H9 (cell line): ENCODE results near the gene YWHAH. TPM values are rescaled to one million over a fixed set of nuclear protein-coding genes. Genes with fewer than 3 reads are reported as not detected.

Experiments used
- DNase-seq: peaks from one replicate; pipeline ENCODE4 v3.0.0-alpha.2; 2017
- H2AFZ ChIP-seq: one replicate; pipeline ENCODE4 v1.6.1; 2013; ENCODE audit warnings: mild to moderate bottlenecking, low read length, control low read depth, moderate library complexity
- H2AK5ac ChIP-seq: 2 replicates; pipeline ENCODE4 v1.6.1; 2013; ENCODE audit warnings: low read length, control low read depth, mixed read lengths; ENCODE audit not compliant: insufficient read length
- H2BK120ac ChIP-seq: one replicate; pipeline ENCODE4 v1.6.1; 2013; ENCODE audit warnings: low read depth, mild to moderate bottlenecking, low read length, control low read depth, inconsistent platforms; ENCODE audit not compliant: poor library complexity, severe bottlenecking
- H2BK12ac ChIP-seq: 2 replicates; pipeline ENCODE4 v1.6.1; 2013; ENCODE audit warnings: low read length, control low read depth, mixed read lengths, low read depth; ENCODE audit not compliant: insufficient read length
- H2BK15ac ChIP-seq: 2 replicates; pipeline ENCODE4 v1.6.1; 2013; ENCODE audit warnings: low read depth, low read length, control low read depth
- H2BK20ac ChIP-seq: one replicate; pipeline ENCODE4 v1.6.1; 2013; ENCODE audit warnings: low read depth, mild to moderate bottlenecking, low read length, control low read depth, inconsistent platforms; ENCODE audit not compliant: poor library complexity, severe bottlenecking
- H2BK5ac ChIP-seq: 2 replicates; pipeline ENCODE4 v1.6.1; 2013; ENCODE audit warnings: low read length, control low read depth, mixed read lengths; ENCODE audit not compliant: insufficient read length
- H3K14ac ChIP-seq: 2 replicates; pipeline ENCODE4 v1.6.1; 2013; ENCODE audit warnings: low read length, control low read depth; ENCODE audit not compliant: insufficient read depth
- H3K18ac ChIP-seq: 2 replicates; pipeline ENCODE4 v1.6.1; 2013; ENCODE audit warnings: low read depth, mild to moderate bottlenecking, mixed read lengths, low read length, control low read depth; ENCODE audit not compliant: insufficient read length
- H3K23ac ChIP-seq: 2 replicates; pipeline ENCODE4 v1.6.1; 2013; ENCODE audit warnings: low read length, control low read depth, mixed read lengths, low read depth; ENCODE audit not compliant: insufficient read length
- H3K23me2 ChIP-seq: 2 replicates; pipeline ENCODE4 v1.6.1; 2013; ENCODE audit warnings: low read depth, mild to moderate bottlenecking, mixed read lengths, low read length, control low read depth; ENCODE audit not compliant: insufficient read length, poor library complexity, severe bottlenecking
- H3K27ac ChIP-seq: 2 replicates; pipeline ENCODE4 v1.5.1; 2013; ENCODE audit warnings: low read length, control low read depth, mixed read lengths, low read depth; ENCODE audit not compliant: insufficient read length
- H3K27me3 ChIP-seq: 2 replicates; pipeline ENCODE4 v1.6.1; 2013; ENCODE audit warnings: low read length, control low read depth, inconsistent platforms; ENCODE audit not compliant: insufficient read depth
- H3K4ac ChIP-seq: 2 replicates; pipeline ENCODE4 v1.6.1; 2013; ENCODE audit warnings: low read depth, mild to moderate bottlenecking, control low read depth, inconsistent platforms, low read length, moderate library complexity
- H3K4me1 ChIP-seq: 2 replicates; pipeline ENCODE4 v1.6.1; 2013; ENCODE audit warnings: low read length, control low read depth, inconsistent platforms; ENCODE audit not compliant: insufficient read depth
- H3K4me2 ChIP-seq: 2 replicates; pipeline ENCODE4 v1.6.1; 2013; ENCODE audit warnings: low read length, control low read depth, mixed read lengths; ENCODE audit not compliant: insufficient read length, insufficient read depth
- H3K56ac ChIP-seq: 2 replicates; pipeline ENCODE4 v1.6.1; 2013; ENCODE audit warnings: low read depth, mild to moderate bottlenecking, mixed read lengths, low read length, control low read depth; ENCODE audit not compliant: insufficient read length
- H3K79me1 ChIP-seq: 2 replicates; pipeline ENCODE4 v1.6.1; 2013; ENCODE audit warnings: low read depth, mild to moderate bottlenecking, moderate library complexity, low read length, control low read depth, inconsistent platforms; ENCODE audit not compliant: insufficient read depth, poor library complexity, severe bottlenecking
- H3K79me2 ChIP-seq: 2 replicates; pipeline ENCODE4 v1.6.1; 2013; ENCODE audit warnings: low read length, control low read depth, inconsistent platforms; ENCODE audit not compliant: insufficient read depth
- H3K9ac ChIP-seq: 2 replicates; pipeline ENCODE4 v1.6.1; 2013; ENCODE audit warnings: low read length, control low read depth, mixed read lengths; ENCODE audit not compliant: insufficient read length; ENCODE audit errors: extremely low read depth
- H3K9me3 ChIP-seq: one replicate; pipeline ENCODE4 v1.6.1; 2013; ENCODE audit warnings: low read depth, low read length, inconsistent platforms; ENCODE audit not compliant: control insufficient read depth
- H3T11ph ChIP-seq: one replicate; pipeline ENCODE4 v1.6.1; 2013; ENCODE audit warnings: mild to moderate bottlenecking, low read length, control low read depth, inconsistent platforms
- H4K20me1 ChIP-seq: one replicate; pipeline ENCODE4 v1.6.1; 2013; ENCODE audit not compliant: control insufficient read depth, insufficient read length, insufficient read depth
- H4K5ac ChIP-seq: 2 replicates; pipeline ENCODE4 v1.6.1; 2013; ENCODE audit warnings: low read depth, mild to moderate bottlenecking, mixed read lengths, low read length, control low read depth; ENCODE audit not compliant: insufficient read length
- H4K8ac ChIP-seq: replicated peaks from 2 replicates; pipeline ENCODE4 v1.6.1; 2013; ENCODE audit warnings: low read length, control low read depth, mixed read lengths, low read depth; ENCODE audit not compliant: insufficient read length
- H4K91ac ChIP-seq: 2 replicates; pipeline ENCODE4 v1.6.1; 2013; ENCODE audit warnings: low read depth, mild to moderate bottlenecking, moderate library complexity, mixed read lengths, low read length, control low read depth; ENCODE audit not compliant: insufficient read length
- H3K27ac Mint-ChIP-seq, 3 experiments: 2 replicates in 2 of 3; 3 replicates in 1 of 3; pipeline ENCODE4 v1.8.0; 2020 to 2021; ENCODE audit warnings: mixed read lengths in 3 of 3, mild to moderate bottlenecking in 1 of 3, moderate library complexity in 1 of 3
- H3K27me3 Mint-ChIP-seq: 2 replicates; pipeline ENCODE4 v1.8.0; 2021; ENCODE audit warnings: low read depth, mild to moderate bottlenecking, moderate library complexity, mixed read lengths
- H3K36me3 Mint-ChIP-seq, 3 experiments: 2 replicates in 2 of 3; 3 replicates in 1 of 3; pipeline ENCODE4 v1.8.0; 2020 to 2021; ENCODE audit warnings: low read depth in 3 of 3, mixed read lengths in 3 of 3; ENCODE audit not compliant: insufficient read depth in 1 of 3
- H3K4me1 Mint-ChIP-seq, 2 experiments: 2 replicates each; pipeline ENCODE4 v1.8.0; 2020; ENCODE audit warnings: mixed read lengths in 2 of 2
- H3K4me3 Mint-ChIP-seq, 2 experiments: 2 replicates in 1 of 2; 3 replicates in 1 of 2; pipeline ENCODE4 v1.8.0; 2020 to 2021; ENCODE audit warnings: mild to moderate bottlenecking in 2 of 2, mixed read lengths in 2 of 2, moderate library complexity in 1 of 2
- H3K9me3 Mint-ChIP-seq, 2 experiments: 2 replicates in 1 of 2; 3 replicates in 1 of 2; pipeline ENCODE4 v1.8.0; 2020; ENCODE audit warnings: mild to moderate bottlenecking in 2 of 2, mixed read lengths in 2 of 2, moderate library complexity in 1 of 2
- WGBS: extraction: QIAGEN DNeasy Blood & Tissue Kit; methylation state at CpG from one replicate; pipeline ENCODE4 v1.1.7; 2013; ENCODE audit warnings: missing lambda C conversion rate, low lambda C conversion rate, mixed read lengths; ENCODE audit not compliant: insufficient read length; ENCODE audit errors: extremely low coverage; 5-methylcytosine and 5-hydroxymethylcytosine counted together
- total RNA-seq: library from RNA; stranded (reverse); gene quantifications from 2 replicates; pipeline ENCODE4 v1.2.1, GENCODE V29; 2021
- TF ChIP-seq, protein P1 (sequence below): fragments of 200-600 bp; sonication (generic); conservative IDR thresholded peaks from 3 replicates; pipeline ENCODE4 v1.8.0; 2021; ENCODE audit warnings: antibody characterized with exemption, mild to moderate bottlenecking

The YWHAH gene
- total RNA-seq, 1 experiment from 2014 or later: 250 TPM

DNA sequence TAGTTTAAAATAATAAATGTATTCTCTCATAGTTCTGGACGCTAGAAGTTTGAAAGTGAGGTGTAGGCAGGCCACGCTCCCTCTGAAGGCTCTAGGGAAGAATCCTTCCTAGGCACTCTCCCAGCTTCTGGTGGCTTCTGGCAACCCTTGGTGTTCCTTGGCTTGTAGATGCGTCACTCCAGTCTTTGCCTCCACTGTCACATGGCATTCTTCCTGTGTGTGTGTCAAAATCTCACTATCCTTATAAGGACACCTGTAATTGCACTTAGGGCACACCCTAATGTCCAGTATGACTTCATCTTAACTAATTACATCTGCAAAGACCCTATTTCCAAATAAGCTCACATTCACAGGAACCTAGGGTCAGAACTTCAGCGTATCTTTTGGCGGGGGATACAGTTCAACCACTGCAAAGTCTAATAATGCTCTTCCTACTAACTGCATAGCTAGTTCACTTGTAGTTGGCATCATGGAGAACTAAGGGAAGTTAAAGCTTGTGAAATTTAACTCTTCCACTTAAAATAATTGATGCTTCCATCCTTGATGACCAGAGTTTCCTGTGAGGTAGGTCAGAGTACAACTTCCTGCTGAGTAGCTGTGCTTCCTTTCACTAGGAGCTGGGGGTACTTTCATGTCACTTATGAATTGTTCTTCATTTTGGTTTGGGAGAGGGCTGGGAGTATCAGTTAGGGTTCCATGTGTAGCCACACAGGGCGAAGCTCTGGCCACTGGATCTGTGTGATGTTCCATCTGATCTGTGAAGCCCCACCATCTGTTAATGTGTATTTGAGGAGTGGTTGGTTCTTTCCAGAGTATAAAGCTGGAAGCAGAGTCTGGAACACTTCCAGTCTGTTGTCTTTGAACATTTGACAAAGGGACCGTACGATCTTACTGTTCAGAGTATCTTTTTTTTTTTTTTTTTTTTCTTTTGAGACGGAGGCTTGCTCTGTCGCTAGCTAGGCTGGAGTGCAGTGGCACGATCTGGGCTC, 10.5 kb downstream of the YWHAH start:
- Histone ChIP-seq H3K23ac (no peak overlapping the region), H3K4me2 (no peak overlapping the region), H2BK15ac (no peak overlapping the region), H3K27ac (no peak overlapping the region), H3K18ac (no peak overlapping the region), H3K9me3 (no peaks in the 10 kb centered on the region), H3K9ac (no peak overlapping the region), H3K79me2 (peaks cover 35% of the 10 kb centered on the region; the same call in 1 of the 2 replicates), H4K5ac (no peak overlapping the region), H3K56ac (no peak overlapping the region), H3K23me2 (no peaks in the 10 kb centered on the region), H2AFZ (no peak overlapping the region), H3K79me1 (peaks cover 19% of the 10 kb centered on the region), H2BK12ac (no peak overlapping the region), H3K4me1 (no peaks in the 10 kb centered on the region; the same call in none of the 2 replicates), H4K8ac (no peak overlapping the region), H4K20me1 (no peaks in the 10 kb centered on the region), H3K27me3 (no peaks in the 10 kb centered on the region), H4K91ac (no peak overlapping the region), H3T11ph (no peak overlapping the region), H3K4ac (no peak overlapping the region), H2BK120ac (no peak overlapping the region), H2BK20ac (no peak overlapping the region), H3K14ac (no peak overlapping the region), H2AK5ac (no peak overlapping the region), H2BK5ac (no peak overlapping the region)
- Mint-ChIP-seq H3K4me3 (no peak overlapping the region), H3K27me3 (no peaks in the 10 kb centered on the region), H3K36me3 (peaks cover 28 to 54% (median 53%) of the 10 kb centered on the region in 3 experiments), H3K27ac (peak overlapping the region; percentile 36 to 88 (median 56); a peak in 5 of 7 replicates), H3K4me1 (peaks cover 49 to 51% of the 10 kb centered on the region in 2 experiments), H3K9me3 (no peaks in the 10 kb centered on the region)
- TF ChIP-seq, protein P1, sequence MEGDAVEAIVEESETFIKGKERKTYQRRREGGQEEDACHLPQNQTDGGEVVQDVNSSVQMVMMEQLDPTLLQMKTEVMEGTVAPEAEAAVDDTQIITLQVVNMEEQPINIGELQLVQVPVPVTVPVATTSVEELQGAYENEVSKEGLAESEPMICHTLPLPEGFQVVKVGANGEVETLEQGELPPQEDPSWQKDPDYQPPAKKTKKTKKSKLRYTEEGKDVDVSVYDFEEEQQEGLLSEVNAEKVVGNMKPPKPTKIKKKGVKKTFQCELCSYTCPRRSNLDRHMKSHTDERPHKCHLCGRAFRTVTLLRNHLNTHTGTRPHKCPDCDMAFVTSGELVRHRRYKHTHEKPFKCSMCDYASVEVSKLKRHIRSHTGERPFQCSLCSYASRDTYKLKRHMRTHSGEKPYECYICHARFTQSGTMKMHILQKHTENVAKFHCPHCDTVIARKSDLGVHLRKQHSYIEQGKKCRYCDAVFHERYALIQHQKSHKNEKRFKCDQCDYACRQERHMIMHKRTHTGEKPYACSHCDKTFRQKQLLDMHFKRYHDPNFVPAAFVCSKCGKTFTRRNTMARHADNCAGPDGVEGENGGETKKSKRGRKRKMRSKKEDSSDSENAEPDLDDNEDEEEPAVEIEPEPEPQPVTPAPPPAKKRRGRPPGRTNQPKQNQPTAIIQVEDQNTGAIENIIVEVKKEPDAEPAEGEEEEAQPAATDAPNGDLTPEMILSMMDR: no peak
- WGBS: no CpG with 5 or more reads among the region's 11 CpGs
- DNase-seq: no peak
